Neural progenitor cell (in vitro differentiated cells): ENCODE results near the gene VPS37B. TPM values are rescaled to one million over a fixed set of nuclear protein-coding genes. Genes with fewer than 3 reads are reported as not detected.

Experiments
- DNase-seq: peaks from one replicate; pipeline ENCODE4 v3.0.0-alpha.2; 2016; ENCODE audit warnings: low spot score
- H2AFZ ChIP-seq: fragments of 200-600 bp; sonication (generic); replicated peaks from 2 replicates; pipeline ENCODE4 v1.6.1; 2016; ENCODE audit warnings: antibody characterized with exemption
- H3F3A ChIP-seq: fragments of 200-600 bp; sonication (generic); 2 replicates; pipeline ENCODE4 v1.6.1; 2016; ENCODE audit warnings: antibody characterized with exemption, low read depth
- H3K27ac ChIP-seq: fragments of 200-600 bp; sonication (generic); 2 replicates; pipeline ENCODE4 v1.5.1; 2016; ENCODE audit warnings: mild to moderate bottlenecking
- H3K27me3 ChIP-seq: fragments of 200-600 bp; sonication (generic); 2 replicates; pipeline ENCODE4 v1.6.1; 2016; ENCODE audit warnings: mild to moderate bottlenecking, moderate library complexity
- H3K36me3 ChIP-seq: fragments of 200-600 bp; sonication (generic); 2 replicates; pipeline ENCODE4 v1.5.1; 2016
- H3K4me1 ChIP-seq: fragments of 200-600 bp; sonication (generic); 2 replicates; pipeline ENCODE4 v1.6.1; 2016; ENCODE audit warnings: mixed run types
- H3K4me2 ChIP-seq: fragments of 200-600 bp; sonication (generic); 2 replicates; pipeline ENCODE4 v1.6.1; 2016
- H3K4me3 ChIP-seq: fragments of 200-600 bp; sonication (generic); 2 replicates; pipeline ENCODE4 v1.5.1; 2016
- H3K79me2 ChIP-seq: fragments of 200-600 bp; sonication (generic); 2 replicates; pipeline ENCODE4 v1.6.1; 2016; ENCODE audit warnings: low read depth
- H3K9ac ChIP-seq: fragments of 200-600 bp; sonication (generic); 2 replicates; pipeline ENCODE4 v1.6.1; 2016
- H3K9me3 ChIP-seq: fragments of 200-600 bp; sonication (generic); 2 replicates; pipeline ENCODE4 v1.5.1; 2016; ENCODE audit warnings: low read depth
- H4K20me1 ChIP-seq: fragments of 200-600 bp; sonication (generic); 2 replicates; pipeline ENCODE4 v1.6.1; 2016; ENCODE audit warnings: low read depth
- H3K27ac Mint-ChIP-seq: 3 replicates; pipeline ENCODE4 v1.8.0; 2021; ENCODE audit warnings: mixed read lengths
- H3K27me3 Mint-ChIP-seq: 2 replicates; pipeline ENCODE4 v1.8.0; 2022; ENCODE audit warnings: low read depth, mild to moderate bottlenecking, inconsistent platforms, moderate library complexity, mixed read lengths; ENCODE audit not compliant: insufficient read depth
- H3K36me3 Mint-ChIP-seq: 3 replicates; pipeline ENCODE4 v1.8.0; 2021; ENCODE audit warnings: mixed read lengths
- H3K4me1 Mint-ChIP-seq: 3 replicates; pipeline ENCODE4 v1.8.0; 2021; ENCODE audit warnings: mixed read lengths
- H3K4me3 Mint-ChIP-seq: 3 replicates; pipeline ENCODE4 v1.8.0; 2021; ENCODE audit warnings: mild to moderate bottlenecking, moderate library complexity, mixed read lengths
- H3K9me3 Mint-ChIP-seq: 3 replicates; pipeline ENCODE4 v1.8.0; 2020; ENCODE audit warnings: mixed read lengths
- CTCF ChIP-seq: fragments of 200-600 bp; sonication (generic); IDR thresholded peaks from 2 replicates; pipeline ENCODE4 v1.5.1; 2017; ENCODE audit warnings: antibody characterized with exemption, mild to moderate bottlenecking
- EZH2 ChIP-seq: fragments of 200-600 bp; sonication (generic); IDR thresholded peaks from 2 replicates; pipeline ENCODE4 v1.6.1; 2017; ENCODE audit warnings: antibody characterized with exemption, mild to moderate bottlenecking, moderate library complexity
- EZH2phosphoT487 ChIP-seq: fragments of 200-600 bp; sonication (generic); IDR thresholded peaks from 2 replicates; pipeline ENCODE4 v1.6.1; 2017; ENCODE audit warnings: antibody characterized with exemption
- total RNA-seq: library from RNA; depleted of rRNA; stranded (reverse); fragments of >200 nt; gene quantifications from 2 replicates; pipeline ENCODE4 v1.2.3, GENCODE V29; 2015; ENCODE audit warnings: low replicate concordance

VPS37B gene
- total RNA-seq, 1 donor from 2014 or later: 19.4 TPM

GRCh38 chr12:122846622-122847515 is 49.1 kb downstream of the VPS37B start:
- DNase-seq: no peak
- H3K27me3 Mint-ChIP-seq: peaks cover 5% of the 10 kb centered on the region
- no peaks in the 10 kb centered on the region for H3F3A ChIP-seq

GRCh38 chr12:122845865-122846621 is 49.9 kb downstream of the VPS37B start:
- Histone ChIP-seq H3K27me3 (no peaks in the 10 kb centered on the region), H3F3A (no peaks in the 10 kb centered on the region), H4K20me1 (peaks cover 38% of the 10 kb centered on the region), H2AFZ (no peak overlapping the region), H3K4me1 (no peaks in the 10 kb centered on the region), H3K27ac (no peak overlapping the region), H3K9me3 (no peaks in the 10 kb centered on the region), H3K4me3 (no peak overlapping the region), H3K9ac (no peak overlapping the region), H3K4me2 (no peak overlapping the region), H3K79me2 (no peaks in the 10 kb centered on the region), H3K36me3 (no peaks in the 10 kb centered on the region)
- H3K36me3 Mint-ChIP-seq: peaks cover 3% of the 10 kb centered on the region
- no peak for DNase-seq
- no peaks in the 10 kb centered on the region for H3K9me3 Mint-ChIP-seq
- H3K27me3 Mint-ChIP-seq: peaks cover 5% of the 10 kb centered on the region
- peaks cover 21% of the 10 kb centered on the region for H3K4me1 Mint-ChIP-seq
- no peak overlapping the region for H3K4me3 Mint-ChIP-seq
- no peak overlapping the region for H3K27ac Mint-ChIP-seq
- TF ChIP-seq EZH2 (no peak), CTCF (no peak), EZH2phosphoT487 (no peak)

More at GRCh38 chr12:122846622-122847515, 49.1 kb downstream of the VPS37B start:
- no peaks in the 10 kb centered on the region for H3K27me3 ChIP-seq
- no peak overlapping the region for H3K27ac ChIP-seq
- no peak overlapping the region for H2AFZ ChIP-seq
- Mint-ChIP-seq H3K9me3 (no peaks in the 10 kb centered on the region), H3K4me3 (no peak overlapping the region), H3K4me1 (peaks cover 12% of the 10 kb centered on the region), H3K36me3 (peaks cover 3% of the 10 kb centered on the region), H3K27ac (no peak overlapping the region)
- no peaks in the 10 kb centered on the region for H3K4me1 ChIP-seq
- H4K20me1 ChIP-seq: peaks cover 32% of the 10 kb centered on the region
- no peak overlapping the region for H3K9ac ChIP-seq
- no peak overlapping the region for H3K4me2 ChIP-seq
- no peak overlapping the region for H3K4me3 ChIP-seq
- no peaks in the 10 kb centered on the region for H3K36me3 ChIP-seq
- no peaks in the 10 kb centered on the region for H3K9me3 ChIP-seq
- TF ChIP-seq EZH2phosphoT487: no peak
- TF ChIP-seq EZH2: no peak
- TF ChIP-seq CTCF: no peak
- no peaks in the 10 kb centered on the region for H3K79me2 ChIP-seq

- no peak overlapping the region for H3K27ac Mint-ChIP-seq
- no peaks in the 10 kb centered on the region for H3K79me2 ChIP-seq
- H3K4me2 ChIP-seq: no peak overlapping the region
- H3K4me3 Mint-ChIP-seq: no peak overlapping the region
- H3K36me3 ChIP-seq: no peaks in the 10 kb centered on the region
- H3K27ac ChIP-seq: no peak overlapping the region
- H3K27me3 Mint-ChIP-seq: peaks cover 5% of the 10 kb centered on the region
- no peaks in the 10 kb centered on the region for H3F3A ChIP-seq
- peaks cover 25% of the 10 kb centered on the region for H3K4me1 Mint-ChIP-seq
- H4K20me1 ChIP-seq: peaks cover 38% of the 10 kb centered on the region
- DNase-seq: no peak
- no peak overlapping the region for H2AFZ ChIP-seq
- no peaks in the 10 kb centered on the region for H3K9me3 ChIP-seq
- H3K4me1 ChIP-seq: no peaks in the 10 kb centered on the region
- H3K36me3 Mint-ChIP-seq: peaks cover 3% of the 10 kb centered on the region
- no peak for TF ChIP-seq EZH2phosphoT487
- TF ChIP-seq EZH2: no peak
- no peak for TF ChIP-seq CTCF
- H3K27me3 ChIP-seq: no peaks in the 10 kb centered on the region
- no peaks in the 10 kb centered on the region for H3K9me3 Mint-ChIP-seq
- H3K9ac ChIP-seq: no peak overlapping the region
- no peak overlapping the region for H3K4me3 ChIP-seq
Observed at GRCh38 chr12:122845041-122845864, 50.7 kb downstream of the VPS37B start.
